OCI-LY7 (cell line): ENCODE results near the gene RHOXF2B. TPM values are rescaled to one million over a fixed set of nuclear protein-coding genes. Genes with fewer than 3 reads are reported as not detected.

Experiments used
- BruUV-seq: library from RNA; stranded (reverse); fragments of 400-500 nt; replicated peaks from 2 replicates; lab custom pipeline; 2021; lab: Mats Ljungman, UMichigan
- CTCF ChIA-PET: fragments of 300-600 bp; sonication (Branson Sonifier 250); formaldehyde crosslinking; loops from one replicate; lab custom pipeline; 2022; ENCODE audit warnings: antibody characterized with exemption; ENCODE audit not compliant: unreplicated experiment; lab: Charles Lee
- POLR2A ChIA-PET: fragments of 300-600 bp; sonication (Branson Sonifier 250); formaldehyde crosslinking; loops from one replicate; lab custom pipeline; 2022; ENCODE audit warnings: antibody characterized with exemption; lab: Charles Lee
- DNase-seq: peaks from one replicate; pipeline ENCODE4 v3.0.0-alpha.2; 2015; ENCODE audit warnings: low spot score
- H2AFZ ChIP-seq: fragments of 200-600 bp; sonication (generic), shearing (Covaris generic); 2 replicates; pipeline ENCODE4 v1.6.1; 2014; ENCODE audit warnings: mild to moderate bottlenecking, antibody characterized with exemption, low read length, moderate library complexity
- H3K27ac ChIP-seq: fragments of 200-600 bp; sonication (generic); 2 replicates; pipeline ENCODE4 v1.5.1; 2014; ENCODE audit warnings: mixed run types, low read depth, mild to moderate bottlenecking, moderate library complexity, low read length, inconsistent platforms; ENCODE audit not compliant: poor library complexity, severe bottlenecking
- H3K36me3 ChIP-seq: fragments of 200-600 bp; sonication (generic); 2 replicates; pipeline ENCODE4 v1.6.1; 2014; ENCODE audit warnings: mild to moderate bottlenecking, antibody characterized with exemption, low read length, moderate library complexity, mixed read lengths; ENCODE audit not compliant: insufficient read depth
- H3K4me1 ChIP-seq: fragments of 200-600 bp; sonication (generic); 2 replicates; pipeline ENCODE4 v1.5.1; 2014; ENCODE audit warnings: mild to moderate bottlenecking, low read length; ENCODE audit not compliant: insufficient read depth, poor library complexity, severe bottlenecking
- H3K4me2 ChIP-seq: fragments of 200-600 bp; sonication (generic); 2 replicates; pipeline ENCODE4 v1.6.1; 2014; ENCODE audit warnings: mild to moderate bottlenecking, low read length
- H3K4me3 ChIP-seq: fragments of 200-600 bp; sonication (generic); 2 replicates; pipeline ENCODE4 v1.5.1; 2014; ENCODE audit warnings: mild to moderate bottlenecking, low read depth, low read length; ENCODE audit not compliant: poor library complexity, severe bottlenecking
- H3K79me2 ChIP-seq: fragments of 200-600 bp; sonication (generic); 2 replicates; pipeline ENCODE4 v1.6.1; 2016; ENCODE audit warnings: low read depth, mild to moderate bottlenecking, low read length, moderate library complexity, mixed read lengths; ENCODE audit not compliant: insufficient read depth
- H3K9me2 ChIP-seq: fragments of 200-600 bp; sonication (generic); 2 replicates; pipeline ENCODE4 v1.6.1; 2016; ENCODE audit warnings: mild to moderate bottlenecking, low read length, mixed read lengths; ENCODE audit not compliant: insufficient read depth
- H3K9me3 ChIP-seq: fragments of 200-600 bp; sonication (generic); 2 replicates; pipeline ENCODE4 v1.6.1; 2014; ENCODE audit warnings: mild to moderate bottlenecking, mixed run types, low read length, mixed read lengths
- H4K20me1 ChIP-seq: fragments of 200-600 bp; sonication (generic); 2 replicates; pipeline ENCODE4 v1.6.1; 2014; ENCODE audit warnings: mild to moderate bottlenecking, antibody characterized with exemption, low read length, moderate library complexity, mixed read lengths; ENCODE audit not compliant: insufficient read depth
- CTCF ChIP-seq: fragments of 200-600 bp; sonication (generic); conservative IDR thresholded peaks from 2 replicates; pipeline ENCODE4 v1.5.1; 2014; ENCODE audit warnings: mild to moderate bottlenecking, antibody characterized with exemption, low read length, moderate library complexity, mixed read lengths
- EZH2phosphoT487 ChIP-seq: fragments of 200-600 bp; sonication (generic); IDR thresholded peaks from 2 replicates; pipeline ENCODE4 v1.6.1; 2018; ENCODE audit warnings: low read depth, borderline replicate concordance, mild to moderate bottlenecking, mixed run types, antibody characterized with exemption, low read length, moderate library complexity, mixed read lengths
- intact Hi-C: fragments of 100-400 bp; cut with micrococcal nuclease; formaldehyde crosslinking; loops from one replicate; pipeline ENCODE4 v1.10.0; 2022; ENCODE audit not compliant: unreplicated experiment
- total RNA-seq, 2 experiments: library from RNA; depleted of rRNA in 1 of 2; stranded (reverse); fragments of >200 nt in 1 of 2; shearing (Covaris generic) in 1 of 2; gene quantifications; 2 replicates each; pipeline ENCODE4 v1.2.3, GENCODE V29; 2014 to 2022

Gene RHOXF2B
- total RNA-seq, 2 experiments from 2014 or later: not detected

GRCh38 chrX:120023259-120023658 is 54.2 kb downstream of the RHOXF2B start:
- ChIA-PET CTCF (no interaction called here), POLR2A (no interaction called here)
- no peak overlapping the region for H2AFZ ChIP-seq
- H3K79me2 ChIP-seq: no peaks in the 10 kb centered on the region
- DNase-seq: no peak
- intact Hi-C loops: no loop called here
- TF ChIP-seq EZH2phosphoT487 (no peak), CTCF (no peak)
- H3K27ac ChIP-seq: no peak overlapping the region
- H3K9me2 ChIP-seq: no peaks in the 10 kb centered on the region
- no peaks in the 10 kb centered on the region for H4K20me1 ChIP-seq
- no peak overlapping the region for H3K4me3 ChIP-seq
- H3K9me3 ChIP-seq: no peaks in the 10 kb centered on the region
- no peaks in the 10 kb centered on the region for H3K4me1 ChIP-seq
- H3K4me2 ChIP-seq: no peak overlapping the region
- BruUV-seq: no TSS peak
- H3K36me3 ChIP-seq: no peaks in the 10 kb centered on the region

- DNase-seq: no peak
- Histone ChIP-seq H3K36me3 (no peaks in the 10 kb centered on the region), H2AFZ (no peak overlapping the region), H3K4me2 (no peak overlapping the region), H4K20me1 (no peaks in the 10 kb centered on the region), H3K27ac (no peak overlapping the region), H3K4me1 (no peaks in the 10 kb centered on the region), H3K9me2 (no peaks in the 10 kb centered on the region), H3K9me3 (no peaks in the 10 kb centered on the region), H3K79me2 (no peaks in the 10 kb centered on the region), H3K4me3 (no peak overlapping the region)
- TF ChIP-seq EZH2phosphoT487: no peak
- no peak for TF ChIP-seq CTCF
- ChIA-PET POLR2A (no interaction called here), CTCF (no interaction called here)
- intact Hi-C loops: no loop called here
- no TSS peak for BruUV-seq
Measured at GRCh38 chrX:120022763-120023162, 54.7 kb downstream of the RHOXF2B start.

Other genes with a start within 250 kb of the RHOXF2B start
- 8.7 and 10.8 TPM in 2 replicates for gene UPF3B, start 224.7 kb downstream of the RHOXF2B start, total RNA-seq (2014; rRNA removed; shearing (Covaris generic))
- gene UPF3B, start 224.7 kb downstream of the RHOXF2B start, total RNA-seq (2022): 25.1 and 25.5 TPM in 2 replicates
- 32.8 and 37.4 TPM in 2 replicates for gene RNF113A, start 206.0 kb downstream of the RHOXF2B start, total RNA-seq (2014; rRNA removed; shearing (Covaris generic))
- 25.2 and 26.4 TPM in 2 replicates for gene RNF113A, start 206.0 kb downstream of the RHOXF2B start, total RNA-seq (2022)
- 61.3 and 82.1 TPM in 2 replicates for gene NDUFA1, start 205.9 kb downstream of the RHOXF2B start, total RNA-seq (2014; rRNA removed; shearing (Covaris generic))
- gene NDUFA1, start 205.9 kb downstream of the RHOXF2B start, total RNA-seq (2022): 66.7 and 86.3 TPM in 2 replicates
- gene AKAP14, start 181.8 kb downstream of the RHOXF2B start, total RNA-seq (2014; rRNA removed; shearing (Covaris generic)): not detected in 2 replicates
- gene AKAP14, start 181.8 kb downstream of the RHOXF2B start, total RNA-seq (2022): not detected in 2 replicates
- gene NKAP, start 133.9 kb downstream of the RHOXF2B start, total RNA-seq (2014; rRNA removed; shearing (Covaris generic)): 5.2 and 6.9 TPM in 2 replicates
- 11.9 and 14.8 TPM in 2 replicates for gene NKAP, start 133.9 kb downstream of the RHOXF2B start, total RNA-seq (2022)
- 1.5 TPM in 1 of 2 replicates, not detected in the other for gene RHOXF1, start 38.2 kb upstream of the RHOXF2B start, total RNA-seq (2014; rRNA removed; shearing (Covaris generic))
- not detected in 2 replicates for gene RHOXF1, start 38.2 kb upstream of the RHOXF2B start, total RNA-seq (2022)
- not detected in 2 replicates for gene RHOXF2, start 80.9 kb upstream of the RHOXF2B start, total RNA-seq (2014; rRNA removed; shearing (Covaris generic))
- not detected in 2 replicates for gene RHOXF2, start 80.9 kb upstream of the RHOXF2B start, total RNA-seq (2022)
- gene ZBTB33, start 173.1 kb upstream of the RHOXF2B start, total RNA-seq (2014; rRNA removed; shearing (Covaris generic)): 16.7 TPM in 2 replicates
- 17.7 and 19.3 TPM in 2 replicates for gene ZBTB33, start 173.1 kb upstream of the RHOXF2B start, total RNA-seq (2022)
- not detected in 2 replicates for gene TMEM255A, start 233.8 kb upstream of the RHOXF2B start, total RNA-seq (2014; rRNA removed; shearing (Covaris generic))
- gene TMEM255A, start 233.8 kb upstream of the RHOXF2B start, total RNA-seq (2022): not detected in 2 replicates